Measurements from ENCODE around the gene RBM23. TPM values are rescaled to one million over a fixed set of nuclear protein-coding genes. Genes with fewer than 3 reads are reported as not detected.

RBM23 gene
- total RNA-seq, 1 experiment from 2014 or later = 76.5 TPM

- Histone ChIP-seq H3K9me2 (ENCODE audit: insufficient read depth) (no peaks in the 10 kb centered on the region), H3K9me3 (ENCODE audit: insufficient read depth, low read depth) (no peaks in the 10 kb centered on the region), H3K36me3 (ENCODE audit: low read depth) (no peaks in the 10 kb centered on the region), H3K79me2 (ENCODE audit: low read depth) (no peaks in the 10 kb centered on the region), H3K27me3 (ENCODE audit: insufficient read depth, low read depth) (no peaks in the 10 kb centered on the region), H3K27ac (no peak overlapping the region), H3F3A (ENCODE audit: insufficient read depth, low read depth) (peaks cover 5% of the 10 kb centered on the region; the same call in 1 of the 2 replicates), H2AFZ (no peak overlapping the region), H3K4me1 (replicated peaks; ENCODE audit: insufficient read depth) (peaks cover 7% of the 10 kb centered on the region; the same call in 1 of the 2 replicates), H3K4me2 (no peak overlapping the region), H4K20me1 (ENCODE audit: insufficient read depth) (no peaks in the 10 kb centered on the region), H3K4me3 (no peak overlapping the region)
- intact Hi-C loops (cut with micrococcal nuclease; ENCODE audit: unreplicated experiment) = no loop called here
- TSS peak; percentile 19 for BruUV-seq (replicated peaks)
- DNase-seq = no peak
- POLR2A ChIA-PET (ENCODE audit: unreplicated experiment) = no interaction called here
- TF ChIP-seq EZH2 (IDR thresholded peaks at IDR 0.05; ENCODE audit: low read depth) (no peak), CTCF (conservative IDR thresholded peaks at IDR 0.05) (no peak)
- CTCF ChIA-PET = no interaction called here
These were observed 34.0 kb downstream of the RBM23 start for GRCh38 chr14:22884738-22885523.

GRCh38 chr14:22884076-22884737, 34.7 kb downstream of the RBM23 start:
- Histone ChIP-seq H2AFZ (no peak overlapping the region), H3K27me3 (ENCODE audit: insufficient read depth, low read depth) (no peaks in the 10 kb centered on the region), H3K9me2 (ENCODE audit: insufficient read depth) (no peaks in the 10 kb centered on the region), H3K4me1 (replicated peaks; ENCODE audit: insufficient read depth) (peaks cover 7% of the 10 kb centered on the region; the same call in 1 of the 2 replicates), H3K36me3 (ENCODE audit: low read depth) (no peaks in the 10 kb centered on the region), H4K20me1 (ENCODE audit: insufficient read depth) (no peaks in the 10 kb centered on the region), H3K4me2 (no peak overlapping the region), H3K79me2 (ENCODE audit: low read depth) (no peaks in the 10 kb centered on the region), H3F3A (ENCODE audit: insufficient read depth, low read depth) (peaks cover 5% of the 10 kb centered on the region; the same call in 1 of the 2 replicates), H3K9me3 (ENCODE audit: insufficient read depth, low read depth) (no peaks in the 10 kb centered on the region), H3K4me3 (no peak overlapping the region), H3K27ac (no peak overlapping the region)
- intact Hi-C loops (cut with micrococcal nuclease; ENCODE audit: unreplicated experiment) = no loop called here
- no peak for TF ChIP-seq EZH2 (IDR thresholded peaks at IDR 0.05; ENCODE audit: low read depth)
- TF ChIP-seq CTCF (conservative IDR thresholded peaks at IDR 0.05) = no peak
- BruUV-seq (replicated peaks) = no TSS peak
- POLR2A ChIA-PET (ENCODE audit: unreplicated experiment) = interaction anchor here (0.6 kb wide), 1 partner anchor 1064 kb away, joined by 11 read pairs; no protein-coding TSS in a partner anchor
- CTCF ChIA-PET = interaction anchor here (0.6 kb wide), 1 partner anchor 91 kb away, joined by 4 read pairs; no protein-coding TSS in a partner anchor
- no peak for DNase-seq

- H3K79me2 ChIP-seq (ENCODE audit: low read depth) = no peaks in the 10 kb centered on the region
- H3K9me3 ChIP-seq (ENCODE audit: insufficient read depth, low read depth) = no peaks in the 10 kb centered on the region
- no peak within 1 kb of the TSS for H2AFZ ChIP-seq
- H4K20me1 ChIP-seq (ENCODE audit: insufficient read depth) = no peaks in the 10 kb centered on the region
- H3K27ac ChIP-seq = no peak within 1 kb of the TSS
- H3K4me1 ChIP-seq (replicated peaks; ENCODE audit: insufficient read depth) = peaks cover 7% of the 10 kb centered on the region; the same call in 1 of the 2 replicates
- H3K36me3 ChIP-seq (ENCODE audit: low read depth) = no peaks in the 10 kb centered on the region
- intact Hi-C loops (cut with micrococcal nuclease; ENCODE audit: unreplicated experiment) = no loop called here
- no peaks in the 10 kb centered on the region for H3K9me2 ChIP-seq (ENCODE audit: insufficient read depth)
- CTCF ChIA-PET = interaction anchor here (0.6 kb wide), 3 partner anchors 90 to 193 kb away, joined by 4 to 6 read pairs (median 4); no protein-coding TSS in a partner anchor
- no peak within 1 kb of the TSS for H3K4me3 ChIP-seq
- BruUV-seq (replicated peaks) = no TSS peak
- DNase-seq = no peak
- TF ChIP-seq CTCF (conservative IDR thresholded peaks at IDR 0.05) (no peak), EZH2 (IDR thresholded peaks at IDR 0.05; ENCODE audit: low read depth) (no peak)
- POLR2A ChIA-PET (ENCODE audit: unreplicated experiment) = interaction anchor here (0.5 to 0.6 kb wide), 4 partner anchors 28 to 1064 kb away, joined by 5 to 13 read pairs (median 10); no protein-coding TSS in a partner anchor
- peaks cover 5% of the 10 kb centered on the region; the same call in 1 of the 2 replicates for H3F3A ChIP-seq (ENCODE audit: insufficient read depth, low read depth)
- no peaks in the 10 kb centered on the region for H3K27me3 ChIP-seq (ENCODE audit: insufficient read depth, low read depth)
- no peak within 1 kb of the TSS for H3K4me2 ChIP-seq
These were observed 35.6 kb downstream of the RBM23 start, which contains the start of gene REM2 for GRCh38 chr14:22883173-22883976. Gene REM2, plus strand, starts transcription at chr14:22883222. Its CDS starts 66 bp downstream, at chr14:22883288.

Measured in PC-9 (cell line).